HEK293 (cell line): ENCODE measurements around the gene PLD4.
A peak's percentile ranks its signal among the peaks of the same experiment; 100 is the strongest.

ENCODE experiments used
- BCL11B ChIP-seq: fragments of 450-650 bp; formaldehyde crosslinking; IDR thresholded peaks from 2 replicates; pipeline ENCODE4 v1.5.1; 2016; ENCODE audit warnings: low read depth, missing biosample characterization, missing genetic modification characterization
- BCL6B ChIP-seq: fragments of 450-650 bp; formaldehyde crosslinking; IDR thresholded peaks from 2 replicates; pipeline ENCODE4 v1.5.1; 2017; ENCODE audit warnings: missing biosample characterization, missing genetic modification characterization
- FEZF1 ChIP-seq: fragments of 450-650 bp; formaldehyde crosslinking; IDR thresholded peaks from 2 replicates; pipeline ENCODE4 v1.5.1; 2016; ENCODE audit warnings: missing biosample characterization, missing genetic modification characterization
- IKZF3 ChIP-seq: fragments of 450-650 bp; IDR thresholded peaks from 2 replicates; pipeline ENCODE4 v1.5.0; 2018; ENCODE audit warnings: missing biosample characterization, mild to moderate bottlenecking, missing genetic modification characterization, moderate library complexity
- KLF1 ChIP-seq: fragments of 450-650 bp; formaldehyde crosslinking; IDR thresholded peaks from 2 replicates; pipeline ENCODE4 v1.5.1; 2016; ENCODE audit warnings: missing biosample characterization, missing genetic modification characterization
- KLF17 ChIP-seq: fragments of 450-650 bp; formaldehyde crosslinking; IDR thresholded peaks from 2 replicates; pipeline ENCODE4 v1.5.1; 2016; ENCODE audit warnings: missing biosample characterization, missing genetic modification characterization
- KLF8 ChIP-seq: fragments of 450-650 bp; formaldehyde crosslinking; IDR thresholded peaks from 2 replicates; pipeline ENCODE4 v1.5.1; 2016; ENCODE audit warnings: missing biosample characterization, missing genetic modification characterization
- SETDB1 ChIP-seq: IDR thresholded peaks from one replicate; pipeline ENCODE4 v1.6.1; 2017; ENCODE audit warnings: mild to moderate bottlenecking, low read length, moderate library complexity, mixed read lengths; ENCODE audit not compliant: insufficient read length
- TSHZ1 ChIP-seq: fragments of 450-650 bp; formaldehyde crosslinking; IDR thresholded peaks from 2 replicates; pipeline ENCODE4 v1.5.1; 2016; ENCODE audit warnings: missing biosample characterization, missing genetic modification characterization, borderline replicate concordance
- ZBTB48 ChIP-seq: fragments of 450-650 bp; formaldehyde crosslinking; IDR thresholded peaks from 2 replicates; pipeline ENCODE4 v1.5.1; 2016; ENCODE audit warnings: missing biosample characterization, missing genetic modification characterization
- ZBTB7A ChIP-seq: fragments of 450-650 bp; formaldehyde crosslinking; IDR thresholded peaks from 2 replicates; pipeline ENCODE4 v1.5.1; 2016; ENCODE audit warnings: low read depth, missing biosample characterization, missing genetic modification characterization
- ZEB2 ChIP-seq: fragments of 450-650 bp; formaldehyde crosslinking; IDR thresholded peaks from 2 replicates; pipeline ENCODE4 v1.5.1; 2016; ENCODE audit warnings: missing biosample characterization, missing genetic modification characterization
- ZFP37 ChIP-seq: fragments of 450-650 bp; formaldehyde crosslinking; IDR thresholded peaks from 2 replicates; pipeline ENCODE4 v1.5.1; 2016; ENCODE audit warnings: missing biosample characterization, missing genetic modification characterization
- ZNF10 ChIP-seq: fragments of 450-650 bp; formaldehyde crosslinking; IDR thresholded peaks from 2 replicates; pipeline ENCODE4 v1.5.1; 2017; ENCODE audit warnings: missing biosample characterization, missing genetic modification characterization
- ZNF132 ChIP-seq: fragments of 450-650 bp; formaldehyde crosslinking; IDR thresholded peaks from 2 replicates; pipeline ENCODE4 v1.5.1; 2017; ENCODE audit warnings: missing biosample characterization, missing genetic modification characterization, borderline replicate concordance
- ZNF19 ChIP-seq: fragments of 450-650 bp; formaldehyde crosslinking; IDR thresholded peaks from 2 replicates; pipeline ENCODE4; 2016; ENCODE audit warnings: missing biosample characterization, missing genetic modification characterization, low read depth
- ZNF202 ChIP-seq: fragments of 450-650 bp; formaldehyde crosslinking; IDR thresholded peaks from 2 replicates; pipeline ENCODE4 v1.5.1; 2016; ENCODE audit warnings: missing biosample characterization, missing genetic modification characterization, borderline replicate concordance
- ZNF211 ChIP-seq: fragments of 450-650 bp; formaldehyde crosslinking; IDR thresholded peaks from 2 replicates; pipeline ENCODE4 v1.5.1; 2016; ENCODE audit warnings: low read depth, missing biosample characterization, missing genetic modification characterization
- ZNF221 ChIP-seq: fragments of 450-650 bp; formaldehyde crosslinking; IDR thresholded peaks from 2 replicates; pipeline ENCODE4 v1.5.1; 2017; ENCODE audit warnings: missing biosample characterization, missing genetic modification characterization, borderline replicate concordance
- ZNF518A ChIP-seq: fragments of 450-650 bp; formaldehyde crosslinking; conservative IDR thresholded peaks from 2 replicates; pipeline ENCODE4 v1.5.1; 2016; ENCODE audit warnings: low read depth, missing biosample characterization, missing genetic modification characterization
- ZNF558 ChIP-seq: fragments of 450-650 bp; formaldehyde crosslinking; IDR thresholded peaks from 2 replicates; pipeline ENCODE4 v1.5.1; 2016; ENCODE audit warnings: missing biosample characterization, missing genetic modification characterization
- ZNF560 ChIP-seq: fragments of 450-650 bp; formaldehyde crosslinking; IDR thresholded peaks from 2 replicates; pipeline ENCODE4 v1.5.1; 2017; ENCODE audit warnings: missing biosample characterization, missing genetic modification characterization, borderline replicate concordance
- ZNF571 ChIP-seq: fragments of 450-650 bp; formaldehyde crosslinking; IDR thresholded peaks from 2 replicates; pipeline ENCODE4 v1.5.0; 2017; ENCODE audit warnings: missing biosample characterization, missing genetic modification characterization
- ZNF654 ChIP-seq: fragments of 450-650 bp; formaldehyde crosslinking; IDR thresholded peaks from 2 replicates; pipeline ENCODE4 v1.5.1; 2016; ENCODE audit warnings: low read depth, missing biosample characterization, missing genetic modification characterization
- ZNF677 ChIP-seq: fragments of 450-650 bp; IDR thresholded peaks from 2 replicates; pipeline ENCODE4 v1.5.0; 2018; ENCODE audit warnings: missing biosample characterization, mild to moderate bottlenecking, missing genetic modification characterization, moderate library complexity
- ZNF843 ChIP-seq: fragments of 450-650 bp; formaldehyde crosslinking; IDR thresholded peaks from 2 replicates; pipeline ENCODE4 v1.5.1; 2016; ENCODE audit warnings: missing biosample characterization, missing genetic modification characterization
- ZSCAN16 ChIP-seq: fragments of 450-650 bp; formaldehyde crosslinking; IDR thresholded peaks from 2 replicates; pipeline ENCODE4 v1.5.1; 2016; ENCODE audit warnings: missing biosample characterization, missing genetic modification characterization
- ZSCAN23 ChIP-seq: fragments of 450-650 bp; formaldehyde crosslinking; IDR thresholded peaks from 2 replicates; pipeline ENCODE4 v1.5.1; 2016; ENCODE audit warnings: missing biosample characterization, missing genetic modification characterization

PLD4 gene

GRCh38 chr14:104979758-104980610 is 55.3 kb downstream of the PLD4 start (continued):
- no peak for TF ChIP-seq TSHZ1 (tag by site-specific recombination)
- no peak for TF ChIP-seq ZNF843 (tag by site-specific recombination)
- TF ChIP-seq SETDB1 = no peak
- TF ChIP-seq ZEB2 (tag by site-specific recombination) = 0 out of 2 replicates have a peak, but pooled peaks have one; percentile 52
- TF ChIP-seq ZNF571 (tag by site-specific recombination) = 0 out of 2 replicates have a peak, but pooled peaks have one; percentile 58
- no peak for TF ChIP-seq ZFP37
- TF ChIP-seq ZNF677 (tag by site-specific recombination) = no peak
- TF ChIP-seq IKZF3 (tag by site-specific recombination) = no peak
- no peak for TF ChIP-seq ZNF211 (tag by site-specific recombination)
- TF ChIP-seq BCL11B = 0 out of 2 replicates have a peak, but pooled peaks have one; percentile 8
- TF ChIP-seq ZNF560 (tag by site-specific recombination) = no peak
- 0 out of 2 replicates have a peak, but pooled peaks have one; percentile 27 for TF ChIP-seq KLF17
- no peak for TF ChIP-seq ZNF654
- TF ChIP-seq ZNF202 (tag by site-specific recombination) = no peak
- no peak for TF ChIP-seq ZSCAN16 (tag by site-specific recombination)
- TF ChIP-seq ZNF221 (tag by site-specific recombination) = no peak
- peak; percentile 70; the same call in 1 of the 2 replicates for TF ChIP-seq KLF8 (tag by site-specific recombination)
- TF ChIP-seq ZNF518A (tag by site-specific recombination) = no peak
- TF ChIP-seq ZBTB48 = peak; percentile 58; the same call in 1 of the 2 replicates
- TF ChIP-seq FEZF1 (tag by site-specific recombination) = no peak
- TF ChIP-seq ZSCAN23 (tag by site-specific recombination) = no peak; the same call in 1 of the 2 replicates
- peak; percentile 13; the same call in 1 of the 2 replicates for TF ChIP-seq KLF1
- no peak for TF ChIP-seq ZNF558
- peak; percentile 82 for TF ChIP-seq ZBTB7A
- no peak for TF ChIP-seq ZNF10 (tag by site-specific recombination)
- TF ChIP-seq ZNF19 (tag by site-specific recombination) = no peak
- no peak for TF ChIP-seq ZNF132 (tag by site-specific recombination)
- TF ChIP-seq BCL6B (tag by site-specific recombination) = no peak
